Activated naive CD4-positive, alpha-beta T cell treated with Interleukin-2 at 50 U/mL for 16 hours (primary cell): Measurements from ENCODE around the gene COA3.

Experiments
- DNase-seq: peaks from one replicate; pipeline ENCODE4 v3.0.0-alpha.2; 2020

COA3 gene

DNA sequence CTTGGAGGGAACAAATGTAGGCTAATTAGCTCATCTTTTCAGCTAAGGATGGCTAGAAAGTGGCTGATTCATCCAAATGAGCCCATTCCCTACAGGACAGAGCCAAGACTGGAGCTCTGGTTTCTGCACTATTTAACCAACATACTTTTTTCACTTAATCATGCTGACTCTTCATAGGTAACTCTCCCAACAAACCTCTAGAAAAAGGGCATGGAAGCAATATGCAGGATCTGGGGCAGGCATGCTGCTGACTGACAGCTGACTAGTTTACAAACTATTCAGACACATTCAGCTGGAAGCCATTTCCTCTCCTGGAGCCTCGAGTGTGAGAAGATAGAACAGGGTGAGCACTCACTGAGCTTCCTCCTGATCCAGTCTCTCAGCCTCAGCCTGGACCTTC is 19.4 kb upstream of the COA3 start:
- no peak for DNase-seq

DNA sequence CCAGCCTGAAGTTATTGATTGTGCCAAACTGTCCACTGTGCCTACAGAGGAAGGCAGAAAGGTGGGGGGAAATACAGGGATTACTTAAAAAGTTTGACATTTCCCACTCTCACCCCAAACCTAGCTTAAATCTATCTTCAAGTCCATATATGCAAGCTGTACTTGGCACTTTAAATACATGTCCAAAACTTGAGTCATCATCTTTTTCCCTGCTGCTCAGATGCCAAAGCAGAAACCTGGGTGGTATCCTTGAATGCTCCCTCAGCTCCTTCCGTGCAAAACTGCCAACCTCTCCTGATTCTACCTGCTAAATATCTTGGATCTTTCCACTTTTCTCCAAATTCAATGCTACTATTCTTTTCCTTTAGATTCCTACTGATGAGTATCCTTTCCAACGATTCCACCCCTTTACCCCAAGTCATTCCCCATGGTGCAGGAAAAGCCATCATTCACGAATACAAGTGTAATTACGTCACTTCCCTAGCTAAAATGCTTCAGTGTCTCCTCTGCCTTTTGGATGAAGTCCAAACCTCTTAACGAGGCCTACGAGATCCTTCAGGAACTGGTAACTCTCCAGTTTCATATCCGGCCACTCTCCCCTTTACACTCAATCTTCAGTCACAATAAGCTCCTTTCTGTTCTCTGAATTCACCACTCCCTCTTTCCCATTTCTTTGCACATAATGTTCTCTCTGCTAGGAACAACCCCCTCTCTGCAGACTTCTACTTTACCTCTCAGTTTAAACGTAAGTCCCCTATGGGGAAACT is 16.3 kb upstream of the COA3 start:
- DNase-seq, result no peak

DNA sequence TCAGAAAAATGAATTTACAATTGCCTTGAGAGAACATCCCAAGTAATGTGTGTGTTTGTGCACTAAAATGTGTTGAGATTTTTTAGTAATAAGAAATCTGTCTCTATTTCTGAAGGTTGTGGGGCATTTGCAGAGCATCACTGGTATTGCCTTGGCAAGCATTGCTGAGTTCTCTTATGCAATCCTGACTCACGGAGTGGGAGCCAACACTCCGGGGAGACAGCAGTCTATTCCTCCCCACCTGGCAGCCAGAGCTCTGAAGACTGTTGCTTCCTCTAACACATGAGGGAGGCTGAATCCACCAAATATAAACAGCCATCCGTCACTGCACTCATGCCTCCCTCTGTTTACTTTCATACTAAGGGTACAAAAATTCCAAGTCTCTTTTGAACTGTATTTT is 10.7 kb upstream of the COA3 start:
- DNase-seq, result no peak

DNA sequence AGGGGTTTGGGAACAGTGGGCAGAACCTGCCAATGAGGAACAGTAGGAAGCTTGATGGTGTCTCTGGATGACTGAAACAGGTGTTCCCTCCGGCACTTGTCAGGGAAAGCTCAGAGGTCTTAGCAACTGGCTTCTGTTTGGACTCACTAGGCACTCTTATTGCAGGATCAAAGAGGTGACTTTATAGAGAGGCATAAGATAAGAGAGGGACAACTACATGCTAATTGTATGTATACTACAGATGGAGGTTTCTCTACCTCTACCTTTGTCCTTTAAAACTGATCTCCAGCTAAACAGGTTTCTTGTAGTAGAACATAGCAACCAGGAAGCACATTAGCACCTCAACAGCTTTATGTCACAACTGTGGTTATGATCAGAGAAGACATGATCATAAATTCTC is 7.7 kb upstream of the COA3 start:
- DNase-seq, result no peak

DNA sequence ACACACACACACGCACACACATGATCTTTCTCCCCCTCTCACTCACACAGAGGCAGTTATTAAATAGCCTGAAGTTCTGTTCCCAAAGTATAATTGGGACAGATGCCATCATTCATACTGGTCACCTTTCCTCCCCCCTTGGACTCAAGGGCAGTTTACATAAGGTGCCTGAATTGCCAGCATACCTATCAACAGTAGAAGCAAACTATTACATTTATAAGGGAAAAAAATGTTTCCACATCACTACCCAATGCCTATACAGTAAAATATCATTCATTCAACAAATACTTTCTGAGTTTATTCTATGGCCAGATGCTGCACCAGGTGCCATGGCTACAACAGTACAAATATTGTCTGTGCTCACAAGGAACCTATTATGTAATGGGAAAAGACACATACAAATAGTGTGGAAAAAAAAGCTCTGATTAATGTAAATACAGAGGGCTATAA is 6.4 kb upstream of the COA3 start:
- DNase-seq, result no peak

DNA sequence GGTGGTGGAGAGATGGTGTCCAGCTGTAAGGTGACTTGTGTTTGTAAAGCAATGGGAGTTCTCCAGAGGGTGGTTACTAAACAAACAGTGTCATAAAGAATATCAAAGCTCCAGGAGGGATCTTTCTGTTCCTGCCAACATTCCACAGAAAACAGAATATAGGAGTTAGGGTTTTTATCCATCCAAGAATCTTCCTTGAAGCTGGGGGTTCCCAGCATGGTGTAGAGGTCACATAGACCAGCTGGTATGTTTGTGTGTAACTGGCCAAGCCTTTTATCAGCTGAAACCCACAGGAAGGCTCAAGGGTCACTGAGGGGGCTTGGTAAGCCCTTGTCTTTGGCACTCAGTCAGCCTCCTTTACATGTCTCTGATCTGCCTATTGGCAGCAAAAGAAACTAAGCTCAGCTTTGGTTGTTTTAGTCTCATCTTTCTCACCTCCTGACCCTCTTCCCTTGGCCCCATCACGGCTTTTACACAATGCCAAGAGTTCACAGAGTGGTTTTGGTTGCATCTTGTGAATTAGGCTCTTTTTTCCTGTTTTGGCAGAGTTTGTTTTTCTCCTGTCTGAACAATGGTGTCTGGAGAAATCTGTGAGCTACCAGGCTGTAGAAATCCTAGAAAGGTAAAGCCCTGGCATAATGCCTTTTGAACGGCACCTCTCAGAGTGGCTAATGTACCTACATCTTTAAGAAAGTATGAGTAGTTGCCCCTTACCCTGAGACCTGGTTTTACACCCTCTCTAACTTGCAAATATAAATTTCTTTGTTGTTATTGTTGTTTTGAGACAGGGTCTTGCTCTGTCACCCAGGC is 4.8 kb upstream of the COA3 start:
- DNase-seq, result no peak

DNA sequence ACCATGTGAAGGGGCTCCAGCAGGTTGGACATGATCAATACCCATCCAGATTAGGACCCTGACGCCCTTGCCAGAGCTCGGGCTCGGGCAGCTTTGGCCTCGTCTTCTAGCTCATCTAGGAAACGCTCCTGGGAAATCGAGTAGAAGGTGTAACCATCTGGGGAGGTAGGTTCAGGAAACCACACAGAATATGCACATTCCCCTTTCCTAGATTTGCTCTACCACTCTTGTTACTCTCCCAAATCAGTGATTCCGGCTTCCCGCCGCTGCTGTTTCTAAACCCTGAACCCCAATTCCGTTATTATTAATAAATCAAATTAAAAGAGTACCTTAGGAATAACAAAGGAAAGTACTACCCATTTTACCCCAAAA is 507 bp downstream of the COA3 start:
- DNase-seq, result no peak

DNA sequence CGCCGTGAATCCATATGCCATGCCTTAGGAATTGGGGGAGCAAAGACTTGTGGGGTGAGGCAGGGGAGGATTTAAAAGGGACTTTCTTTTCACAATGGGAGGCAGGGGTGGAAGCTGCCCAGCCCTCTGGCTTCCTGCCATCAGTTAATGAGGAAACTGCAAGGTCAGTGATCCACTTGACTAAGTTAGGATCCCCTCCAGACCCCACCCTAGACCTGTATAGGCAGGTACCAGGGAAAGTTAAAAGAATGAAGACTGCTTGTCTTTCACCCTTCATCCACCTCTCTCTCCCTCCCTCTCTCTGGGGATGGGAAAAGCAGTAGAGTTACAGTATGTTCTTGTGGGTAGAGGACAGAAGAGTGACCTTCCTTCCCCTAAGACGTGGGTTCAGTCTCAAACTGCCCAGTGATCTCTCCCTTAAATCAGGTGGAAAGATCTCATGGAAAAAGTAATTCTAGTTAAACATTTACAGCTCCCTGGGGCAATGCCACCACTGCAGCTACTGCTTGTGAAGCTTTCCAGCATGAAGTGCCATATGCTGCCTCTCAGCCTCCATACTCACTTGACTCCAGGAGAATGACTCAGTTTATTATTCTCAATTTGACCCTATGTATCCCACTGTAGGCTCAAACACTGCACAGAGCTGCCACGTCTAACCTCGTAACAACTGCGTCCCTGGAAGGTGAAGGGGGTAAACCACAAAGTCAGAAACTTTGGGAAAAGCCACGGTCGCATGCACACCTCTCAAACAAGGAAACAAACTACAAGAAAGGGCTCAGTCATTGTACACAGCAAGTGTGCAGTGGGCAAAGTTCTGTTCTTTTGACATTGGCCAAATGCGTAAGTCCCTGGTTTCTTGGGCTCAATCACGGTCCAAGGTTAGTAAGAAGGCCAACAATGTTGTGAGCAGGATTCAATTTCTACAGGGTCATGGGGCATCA is 1.2 kb downstream of the COA3 start:
- no peak for DNase-seq

DNA sequence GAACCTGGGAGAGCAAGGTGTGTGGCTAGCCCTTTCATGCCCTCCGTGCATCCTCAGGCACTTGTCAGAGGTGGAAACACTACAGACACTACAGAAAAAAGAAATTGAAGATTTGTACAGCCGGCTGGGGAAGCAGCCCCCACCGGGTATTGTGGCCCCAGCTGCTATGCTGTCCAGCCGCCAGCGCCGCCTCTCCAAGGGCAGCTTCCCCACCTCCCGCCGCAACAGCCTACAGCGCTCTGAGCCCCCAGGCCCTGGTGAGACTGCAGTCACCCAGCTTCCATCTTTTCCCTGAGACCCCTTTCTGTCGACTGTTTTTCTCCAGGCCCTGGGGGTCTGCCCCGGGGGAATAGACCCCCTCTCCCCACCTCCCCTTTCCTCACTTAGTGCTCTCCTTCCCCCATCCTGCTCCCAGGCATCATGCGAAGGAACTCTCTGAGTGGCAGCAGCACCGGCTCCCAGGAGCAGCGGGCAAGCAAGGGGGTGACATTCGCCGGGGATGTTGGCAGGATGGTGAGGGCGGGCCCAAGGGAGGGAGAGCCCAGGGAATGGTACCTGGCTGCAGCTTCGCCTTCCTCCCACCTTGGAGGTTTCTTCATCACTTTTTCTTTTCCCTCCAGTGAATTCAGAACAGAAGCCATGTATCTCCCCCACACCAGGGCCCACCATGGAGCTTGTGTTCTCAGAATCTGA is 2.3 kb downstream of the COA3 start:
- no peak for DNase-seq

DNA sequence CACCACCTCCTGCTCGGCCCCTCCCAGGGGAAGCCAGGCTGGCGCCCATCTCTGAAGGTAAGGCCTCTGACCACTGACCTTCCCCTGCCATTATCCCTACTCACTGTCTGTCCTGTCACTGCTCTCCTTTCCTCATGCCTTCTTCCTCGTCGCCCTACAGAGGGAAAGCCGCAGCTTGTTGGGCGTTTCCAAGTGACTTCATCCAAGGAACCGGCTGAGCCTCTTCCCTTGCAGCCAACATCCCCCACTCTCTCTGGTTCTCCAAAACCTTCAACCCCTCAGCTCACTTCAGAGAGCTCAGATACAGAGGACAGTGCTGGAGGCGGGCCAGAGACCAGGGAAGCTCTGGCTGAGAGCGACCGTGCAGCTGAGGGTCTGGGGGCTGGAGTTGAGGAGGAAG is 3.0 kb downstream of the COA3 start:
- no peak for DNase-seq

DNA sequence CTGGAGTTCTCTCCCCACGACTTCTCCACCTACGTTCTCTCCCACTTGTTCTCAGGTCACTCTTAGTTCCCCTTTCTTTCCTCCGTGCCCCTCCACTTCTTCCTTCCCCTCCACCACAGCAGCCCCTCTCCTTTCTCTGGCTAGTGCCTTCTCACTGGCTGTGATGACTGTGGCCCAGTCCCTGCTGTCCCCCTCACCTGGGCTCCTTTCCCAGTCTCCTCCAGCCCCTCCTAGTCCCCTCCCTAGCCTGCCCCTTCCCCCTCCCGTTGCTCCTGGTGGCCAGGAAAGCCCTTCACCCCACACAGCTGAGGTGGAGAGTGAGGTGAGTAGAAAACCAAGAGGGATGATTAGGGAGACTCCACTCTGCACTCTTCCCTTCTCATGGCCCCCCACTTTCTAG is 3.4 kb downstream of the COA3 start:
- no peak for DNase-seq

DNA sequence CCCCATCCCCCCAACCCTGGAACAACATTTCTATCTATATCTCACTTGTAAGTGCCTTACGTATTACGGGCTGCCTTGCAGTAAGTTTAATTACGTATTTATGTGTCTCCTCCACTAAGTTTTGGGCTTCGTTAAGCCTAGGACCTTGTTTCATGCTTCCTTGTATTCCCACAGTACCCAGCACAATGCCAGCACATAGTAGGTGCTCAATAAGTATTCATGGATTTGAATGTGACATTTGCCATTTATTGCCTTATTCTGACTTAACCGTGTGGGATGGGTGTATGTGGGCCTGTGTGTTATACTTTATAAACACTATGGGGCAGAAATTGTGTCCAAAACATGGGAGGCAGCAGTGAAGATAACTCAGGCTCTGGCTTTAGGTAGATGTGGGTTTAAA is 6.0 kb downstream of the COA3 start:
- DNase-seq, result no peak

DNA sequence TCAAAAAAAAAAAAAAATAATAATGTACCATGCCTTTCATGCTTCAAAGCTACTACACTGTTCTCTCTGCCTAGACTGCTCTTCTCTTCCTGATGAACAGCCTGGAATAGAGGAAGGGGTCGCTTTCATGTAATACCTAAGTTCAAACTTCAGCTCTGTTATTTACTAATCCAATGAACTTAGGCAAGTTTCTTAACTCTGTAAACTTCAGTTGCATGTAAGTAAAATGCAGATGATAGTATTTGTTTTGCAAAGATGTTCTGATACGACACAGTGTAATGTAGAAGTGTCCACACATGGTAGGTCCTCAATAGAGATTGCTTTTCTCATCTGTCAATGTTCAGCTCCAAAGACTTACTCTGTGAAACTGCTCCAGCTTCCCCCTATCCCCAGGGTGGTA is 6.6 kb downstream of the COA3 start:
- no peak for DNase-seq

DNA sequence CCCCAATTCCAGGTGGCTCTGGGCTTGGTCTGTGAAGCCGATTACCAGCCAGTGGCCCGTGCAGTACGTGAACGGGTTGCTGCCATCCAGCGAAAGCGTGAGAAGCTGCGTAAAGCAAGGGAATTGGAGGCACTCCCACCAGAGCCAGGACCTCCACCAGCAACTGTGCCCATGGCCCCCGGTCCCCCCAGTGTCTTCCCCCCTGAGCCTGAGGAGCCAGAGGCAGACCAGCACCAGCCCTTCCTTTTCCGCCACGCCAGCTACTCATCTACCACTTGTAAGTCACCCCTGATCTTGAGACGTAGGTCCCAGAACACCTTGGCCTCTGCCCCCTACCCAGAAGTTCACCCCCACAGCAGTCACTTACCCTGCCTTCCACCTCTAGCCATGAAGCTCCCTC is 11.2 kb downstream of the COA3 start:
- DNase-seq, result no peak

DNA sequence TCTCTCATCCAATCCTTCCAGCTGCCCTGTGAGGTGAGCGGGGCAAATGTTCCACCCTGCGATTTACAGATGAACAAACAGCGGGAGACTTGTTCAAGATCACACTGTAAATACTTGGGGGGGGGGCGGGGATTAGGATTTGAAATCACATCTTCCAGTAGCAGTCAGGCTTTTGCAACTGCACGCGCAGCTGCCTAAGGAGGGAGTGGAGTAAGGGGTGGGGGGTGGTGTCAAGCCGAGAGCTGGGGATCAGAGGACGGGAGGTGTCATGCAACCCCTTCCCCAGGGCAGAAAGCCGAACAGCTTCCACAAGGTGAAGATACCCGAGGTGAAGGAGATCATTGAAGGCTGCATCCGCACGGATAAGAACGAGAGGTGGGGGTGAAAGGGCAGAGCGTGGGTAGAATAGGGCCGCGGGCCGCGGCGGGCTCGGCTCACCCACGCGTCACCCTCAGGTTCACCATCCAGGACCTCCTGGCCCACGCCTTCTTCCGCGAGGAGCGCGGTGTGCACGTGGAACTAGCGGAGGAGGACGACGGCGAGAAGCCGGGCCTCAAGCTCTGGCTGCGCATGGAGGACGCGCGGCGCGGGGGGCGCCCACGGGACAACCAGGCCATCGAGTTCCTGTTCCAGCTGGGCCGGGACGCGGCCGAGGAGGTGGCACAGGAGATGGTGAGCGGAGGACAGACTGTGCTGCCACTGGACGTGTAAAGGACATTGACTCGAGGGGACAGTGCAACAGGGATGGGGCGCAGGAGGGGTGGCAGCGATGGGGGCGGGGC is 13.5 kb downstream of the COA3 start:
- DNase-seq, result peak; percentile 17

DNA sequence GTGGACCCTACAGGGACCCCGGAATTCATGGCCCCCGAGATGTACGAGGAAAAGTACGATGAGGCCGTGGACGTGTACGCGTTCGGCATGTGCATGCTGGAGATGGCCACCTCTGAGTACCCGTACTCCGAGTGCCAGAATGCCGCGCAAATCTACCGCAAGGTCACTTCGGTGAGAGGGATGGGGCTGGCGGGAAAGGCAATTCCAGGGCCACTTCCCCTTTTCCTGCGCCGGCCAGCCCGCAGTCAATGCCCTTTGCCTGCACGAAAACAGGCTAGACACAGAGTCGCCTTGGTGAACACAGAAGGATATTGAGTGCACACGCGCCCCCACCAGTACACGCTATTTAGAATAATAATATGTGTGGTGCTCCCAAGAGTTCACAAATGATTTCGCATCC is 14.1 kb downstream of the COA3 start:
- DNase-seq, result no peak

DNA sequence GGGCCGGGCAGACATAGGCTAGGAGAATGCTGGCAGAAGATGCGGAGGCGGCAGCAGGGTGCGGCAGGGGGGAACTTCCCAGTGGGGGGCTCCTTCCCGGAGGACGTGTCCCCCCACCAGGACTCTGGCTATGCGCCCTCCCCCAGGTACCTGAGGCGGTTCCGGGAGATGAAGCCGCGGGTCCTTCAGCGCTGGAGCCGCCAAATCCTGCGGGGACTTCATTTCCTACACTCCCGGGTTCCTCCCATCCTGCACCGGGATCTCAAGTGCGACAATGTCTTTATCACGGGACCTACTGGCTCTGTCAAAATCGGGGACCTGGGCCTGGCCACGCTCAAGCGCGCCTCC is 14.7 kb downstream of the COA3 start:
- DNase-seq, result no peak

DNA sequence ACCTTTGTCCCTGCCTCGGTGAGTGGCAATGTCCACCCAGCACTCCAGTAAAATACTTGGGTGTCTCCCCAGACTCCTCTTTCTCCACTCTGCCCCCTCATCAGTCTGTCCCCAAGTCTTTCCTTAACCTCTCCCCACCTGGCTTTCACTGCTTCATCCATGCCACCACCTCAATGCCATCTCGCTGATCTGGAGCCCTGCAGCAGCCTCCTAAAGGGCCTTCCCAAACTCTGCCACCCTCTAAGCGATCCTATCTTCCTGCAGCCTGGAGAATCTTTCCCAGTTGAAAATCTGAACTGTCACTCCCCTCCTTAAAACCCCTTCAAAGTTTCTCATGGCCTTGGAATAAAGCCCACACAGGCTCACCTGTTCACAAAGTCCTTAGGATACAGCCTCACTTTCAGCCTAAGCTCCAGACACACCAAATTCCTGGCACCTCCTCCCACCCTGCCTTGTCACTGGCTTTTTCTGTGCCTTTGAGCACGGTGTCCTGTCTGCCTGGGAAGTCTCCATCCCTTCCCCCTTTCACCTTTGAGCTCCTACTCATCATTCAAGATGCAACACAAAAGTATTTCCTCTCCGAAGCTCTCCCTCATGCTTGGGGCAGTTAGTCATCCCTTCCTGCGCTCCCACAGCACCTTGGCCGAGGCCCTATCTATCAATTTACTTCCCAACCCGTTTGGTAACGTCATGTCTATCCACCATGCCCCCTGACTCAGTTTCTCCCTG is 15.3 kb downstream of the COA3 start:
- no peak for DNase-seq

DNA sequence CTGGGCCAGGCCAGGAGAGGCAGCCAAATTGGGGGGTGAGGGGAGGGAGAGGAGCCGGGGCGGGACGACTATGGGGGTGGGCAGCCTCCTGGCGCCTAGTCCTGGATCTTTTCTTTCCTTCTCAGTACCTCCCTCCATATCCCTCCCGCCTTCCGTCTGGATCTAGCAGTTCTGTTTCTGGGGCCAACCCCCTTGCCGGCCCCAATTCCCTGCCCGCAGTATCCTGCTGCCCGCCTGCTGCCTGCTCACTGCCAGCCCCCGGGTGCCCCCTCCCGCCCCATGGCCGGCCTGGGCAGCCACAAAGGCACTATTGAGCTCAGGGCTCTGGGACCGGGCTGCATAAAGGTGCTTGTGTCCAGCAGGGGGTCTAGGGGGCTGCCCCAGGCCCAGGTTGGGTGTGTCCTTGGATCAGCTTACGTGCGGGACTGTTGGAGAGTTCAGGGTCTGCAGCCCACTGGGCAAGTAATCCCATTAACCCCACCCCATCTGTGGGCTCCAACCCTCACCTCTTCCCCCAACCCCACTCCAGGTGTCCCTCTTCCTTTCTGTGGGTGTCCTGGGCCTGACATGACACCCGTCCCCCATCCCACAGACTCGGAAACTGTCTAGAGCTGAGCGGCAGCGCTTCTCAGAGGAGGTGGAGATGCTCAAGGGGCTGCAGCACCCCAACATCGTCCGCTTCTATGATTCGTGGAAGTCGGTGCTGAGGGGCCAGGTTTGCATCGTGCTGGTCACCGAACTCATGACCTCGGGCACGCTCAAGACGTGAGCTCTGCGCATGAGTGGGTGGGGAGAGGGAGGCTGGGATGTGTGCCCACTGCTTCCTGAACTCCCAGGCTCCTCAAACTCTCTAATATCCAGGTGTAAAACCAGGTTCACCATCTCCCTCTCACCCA is 16.1 kb downstream of the COA3 start:
- DNase-seq, result no peak

DNA sequence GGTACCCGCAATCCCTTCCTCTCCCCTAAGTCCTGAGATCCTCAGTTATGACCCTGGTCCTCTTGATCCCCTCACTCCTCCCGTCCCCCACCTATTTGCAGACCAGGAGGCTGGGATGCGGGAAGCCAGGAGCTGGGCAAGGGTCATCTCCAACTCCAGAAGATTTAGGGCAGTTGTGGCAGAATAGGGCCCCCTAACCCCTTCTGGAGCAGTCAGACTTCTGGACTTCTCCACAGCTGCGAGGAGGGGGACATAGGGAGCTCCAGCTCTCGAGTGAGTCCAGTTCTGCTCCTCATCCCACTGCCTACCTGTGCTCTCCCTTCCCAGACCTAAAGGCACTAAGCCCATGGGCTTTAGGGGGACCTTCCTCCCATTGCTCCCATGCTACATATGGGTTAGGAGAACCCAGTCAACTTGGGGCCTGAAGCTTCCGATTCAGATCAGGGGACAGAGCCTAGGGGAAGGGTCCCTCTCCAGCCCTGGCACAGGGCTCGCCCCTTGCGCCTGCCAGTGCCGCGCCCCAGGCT is 16.8 kb downstream of the COA3 start:
- no peak for DNase-seq
